Superior temporal gyrus (tissue), 1 donor: ENCODE data around the gene SLC10A1.

Source experiments
- DNase-seq: peaks from one replicate; pipeline ENCODE4 v3.0.0-alpha.2; 2016; ENCODE audit errors: extremely low spot score

The SLC10A1 gene

DNA sequence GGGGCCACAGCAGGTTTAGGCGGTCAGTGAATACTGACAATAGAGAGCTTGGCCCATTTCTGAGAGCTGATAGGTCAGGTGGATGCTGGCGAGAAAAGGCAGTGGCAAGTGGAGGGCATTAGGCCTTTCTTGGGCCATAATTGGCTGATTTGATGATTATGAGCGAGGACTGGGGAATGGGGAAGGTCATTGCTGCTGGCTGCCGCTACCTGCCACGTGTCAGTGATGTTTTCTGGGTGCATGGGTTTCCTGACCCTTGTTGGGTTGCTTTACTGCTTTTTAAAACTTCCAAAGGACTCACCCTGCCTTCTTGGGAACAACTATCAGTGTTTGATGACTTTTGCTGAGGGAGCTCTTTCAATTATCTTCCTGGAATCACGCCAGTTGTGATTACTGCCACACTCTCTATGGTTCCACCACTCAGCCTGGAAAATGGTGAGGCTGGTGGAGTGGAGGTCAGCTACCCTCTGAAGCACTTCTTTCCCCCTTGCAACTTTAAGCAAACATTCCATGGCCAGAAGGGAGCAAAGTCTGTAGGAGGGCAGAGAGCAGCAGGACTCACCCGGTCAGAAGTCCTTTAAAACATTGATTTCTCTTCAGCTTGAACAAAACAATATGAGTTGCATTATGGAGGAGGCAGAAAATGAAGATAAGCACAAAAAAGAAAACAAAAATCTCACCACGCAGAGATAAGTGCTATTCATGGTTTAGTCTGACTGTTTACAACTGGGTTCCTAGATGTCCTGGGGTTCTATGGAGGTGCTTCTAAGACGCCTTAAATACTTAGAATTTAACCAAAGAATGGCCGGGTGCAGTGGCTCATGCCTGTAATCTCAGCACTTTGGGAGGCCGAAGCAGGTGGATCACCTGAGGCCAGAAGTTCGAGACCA is 12.1 kb upstream of the SLC10A1 start:
- DNase-seq, result no peak

DNA sequence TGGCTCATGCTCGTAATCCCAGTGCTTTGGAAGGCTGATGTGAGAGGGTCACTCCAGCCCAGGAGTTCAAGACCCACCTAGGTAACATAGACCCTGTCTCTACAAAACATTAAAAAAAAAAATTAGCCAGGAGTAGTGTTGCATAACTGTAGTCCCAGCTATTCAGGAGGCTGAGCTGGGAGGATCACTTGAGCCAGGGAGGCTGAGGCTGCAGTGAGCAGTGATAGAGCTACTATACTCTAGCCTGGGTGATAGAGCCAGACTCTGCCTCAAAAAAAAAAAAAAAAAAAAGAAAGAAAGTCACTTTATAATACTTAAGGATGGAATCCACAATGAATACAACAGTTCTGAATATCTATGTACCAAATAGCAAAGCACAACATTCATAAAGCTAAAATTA is 10.2 kb upstream of the SLC10A1 start:
- no peak for DNase-seq

DNA sequence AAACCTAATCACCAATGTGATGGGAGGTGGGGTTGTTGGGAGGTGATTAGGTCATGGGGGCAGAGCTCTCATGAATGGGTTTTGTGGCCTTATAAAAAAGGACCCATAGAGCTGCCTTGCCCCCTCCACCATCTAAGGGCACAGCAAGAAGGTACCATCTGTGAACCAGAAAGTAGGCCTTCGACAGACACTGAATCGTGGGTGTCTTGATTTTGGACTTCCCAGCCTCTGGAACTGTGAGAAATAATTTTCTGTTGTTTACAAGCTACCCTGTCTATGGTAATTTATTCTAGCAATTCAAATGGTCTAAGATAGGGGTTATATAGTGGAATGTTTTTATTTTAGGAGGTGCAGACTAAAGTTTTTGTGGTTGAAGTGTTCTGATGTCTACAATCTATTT is 7.9 kb upstream of the SLC10A1 start:
- no peak for DNase-seq

- DNase-seq, result no peak
Observed at GRCh38 chr14:69803753-69804152, 6.7 kb upstream of the SLC10A1 start.

- DNase-seq, result no peak
Observed at GRCh38 chr14:69798339-69798735, 1.3 kb upstream of the SLC10A1 start.

- no peak for DNase-seq
Observed at GRCh38 chr14:69797573-69798338, 715 bp upstream of the SLC10A1 start.

DNA sequence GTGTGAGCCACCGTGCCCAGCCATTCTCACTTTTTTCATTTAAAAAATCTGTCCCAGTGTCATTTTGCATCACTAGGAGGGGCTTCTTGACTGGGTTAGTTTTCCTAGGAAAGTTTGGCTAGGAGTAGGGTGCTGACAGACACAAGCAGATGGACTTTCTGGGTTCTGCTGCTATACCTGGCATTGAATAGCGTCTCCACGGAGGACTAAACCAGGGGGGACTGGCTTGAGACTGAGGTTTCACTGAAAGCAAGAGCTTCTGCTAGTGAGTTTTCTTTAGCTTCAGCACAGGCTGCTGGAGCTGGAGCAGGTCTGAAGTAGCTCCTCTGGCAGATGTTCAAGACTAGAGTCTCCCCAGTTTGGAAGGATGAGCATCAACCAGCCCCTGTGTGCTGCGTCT is 1.4 kb downstream of the SLC10A1 start:
- DNase-seq, result no peak

DNA sequence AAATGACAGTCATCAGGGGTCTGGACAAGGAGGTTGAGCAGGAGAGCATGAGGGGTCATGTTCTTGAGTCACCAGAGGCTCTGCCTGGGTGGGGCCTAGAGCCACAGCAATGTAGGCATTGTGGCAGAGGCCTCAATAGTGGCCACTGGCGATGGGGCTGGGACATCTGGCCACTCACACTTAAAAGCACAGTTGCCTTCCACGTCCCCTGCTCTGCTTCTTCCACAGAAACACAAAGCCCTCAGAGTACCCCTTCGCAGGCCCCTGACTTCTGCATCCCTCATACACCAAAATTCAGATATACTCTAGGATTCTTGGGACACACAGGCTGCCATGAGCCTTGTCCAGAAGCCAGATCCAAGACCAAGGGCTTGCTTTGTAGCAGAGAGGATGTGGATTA is 2.2 kb downstream of the SLC10A1 start:
- no peak for DNase-seq

DNA sequence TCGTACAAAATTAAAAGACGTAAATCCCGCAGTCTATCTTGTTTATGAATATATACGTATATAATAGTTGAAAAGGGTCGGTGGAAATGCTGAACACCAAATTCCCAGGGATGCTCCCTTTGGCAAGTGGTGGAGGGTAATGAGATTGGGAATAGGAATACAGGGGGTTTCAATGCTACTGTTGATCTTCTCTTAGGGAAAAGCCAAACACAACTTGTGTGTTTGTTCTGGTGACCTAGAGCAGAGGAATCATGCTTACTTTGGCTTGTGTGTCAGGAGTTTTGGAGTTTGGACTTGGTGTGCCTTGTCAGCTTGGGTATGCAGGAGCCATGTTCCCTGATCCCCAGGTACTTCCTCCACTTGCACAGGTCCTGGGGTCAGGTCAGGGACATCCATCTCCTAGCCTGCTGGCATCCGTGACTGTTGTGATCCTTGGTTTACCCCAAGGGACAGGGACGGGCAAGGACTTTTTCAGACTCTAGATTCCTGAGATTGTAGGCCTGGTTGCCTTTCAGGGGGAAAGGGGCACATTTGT is 4.1 kb downstream of the SLC10A1 start:
- no peak for DNase-seq

DNA sequence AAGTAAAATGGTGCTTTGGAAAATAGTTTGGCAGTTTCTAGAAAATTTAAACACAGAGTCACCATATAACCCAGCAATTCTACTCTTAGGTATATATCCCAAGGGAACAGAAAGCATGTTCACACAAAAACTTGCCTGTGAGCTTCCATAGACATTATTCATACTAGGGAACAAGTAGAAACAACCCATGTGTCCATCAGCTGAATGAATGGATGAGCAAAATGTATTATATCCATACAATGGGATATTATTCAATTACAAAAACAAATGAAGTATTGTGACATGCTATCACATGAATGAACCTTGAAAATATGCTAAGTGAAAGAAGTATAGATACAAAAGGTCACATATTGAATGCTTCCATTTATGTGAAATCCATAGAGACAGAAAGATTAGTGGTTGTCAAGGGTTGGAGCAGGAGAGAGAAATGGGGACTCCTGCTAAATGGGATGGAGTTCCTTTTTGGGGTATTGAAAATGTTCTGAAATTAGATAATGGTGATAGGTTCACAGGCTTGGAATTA is 7.9 kb downstream of the SLC10A1 start:
- DNase-seq, result no peak

- DNase-seq, result no peak
Observed at GRCh38 chr14:69786603-69787002, 10.4 kb downstream of the SLC10A1 start.

- DNase-seq, result no peak
Observed at GRCh38 chr14:69784942-69785341, 12.1 kb downstream of the SLC10A1 start.

DNA sequence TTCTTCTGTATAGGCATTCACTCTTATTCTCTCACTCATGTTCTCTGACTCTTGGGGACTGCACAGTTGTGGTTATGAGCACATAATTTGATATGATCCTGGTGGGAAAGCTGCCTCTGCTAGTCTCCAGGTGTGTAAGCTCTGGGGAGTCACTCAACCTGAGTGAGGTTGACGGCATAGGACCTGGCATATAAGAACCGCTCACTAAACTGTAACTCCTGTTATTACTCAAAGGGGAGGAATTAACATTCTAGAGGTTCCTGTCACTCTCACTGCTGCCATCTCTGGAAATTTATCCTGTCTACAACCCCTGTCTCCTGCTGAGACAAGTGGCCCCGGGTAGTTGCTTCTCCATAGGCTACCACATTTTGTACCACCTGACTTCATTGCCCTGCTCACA is 16.1 kb downstream of the SLC10A1 start:
- DNase-seq, result no peak

DNA sequence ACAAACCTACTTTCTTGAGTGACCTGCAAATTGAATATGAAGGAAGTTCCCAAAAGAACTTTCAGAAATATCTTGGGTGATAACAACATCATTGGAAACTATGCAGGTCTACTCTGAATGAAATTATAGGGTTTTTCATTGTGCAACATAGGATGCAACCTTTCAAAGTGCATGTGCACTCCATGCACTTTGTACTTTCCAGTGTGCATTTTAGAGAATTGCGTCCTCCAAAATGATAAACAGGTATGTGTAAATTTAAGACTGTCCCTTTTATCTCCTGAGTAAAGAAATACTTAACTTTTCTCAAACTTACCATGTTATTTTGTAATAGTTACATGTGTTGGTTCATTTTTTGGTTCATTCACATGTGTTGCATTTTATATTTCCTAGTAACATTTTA is 16.9 kb downstream of the SLC10A1 start:
- DNase-seq, result no peak

GRCh38 chr14:69779088-69779487 is 18.0 kb downstream of the SLC10A1 start:
- DNase-seq, result no peak

DNA sequence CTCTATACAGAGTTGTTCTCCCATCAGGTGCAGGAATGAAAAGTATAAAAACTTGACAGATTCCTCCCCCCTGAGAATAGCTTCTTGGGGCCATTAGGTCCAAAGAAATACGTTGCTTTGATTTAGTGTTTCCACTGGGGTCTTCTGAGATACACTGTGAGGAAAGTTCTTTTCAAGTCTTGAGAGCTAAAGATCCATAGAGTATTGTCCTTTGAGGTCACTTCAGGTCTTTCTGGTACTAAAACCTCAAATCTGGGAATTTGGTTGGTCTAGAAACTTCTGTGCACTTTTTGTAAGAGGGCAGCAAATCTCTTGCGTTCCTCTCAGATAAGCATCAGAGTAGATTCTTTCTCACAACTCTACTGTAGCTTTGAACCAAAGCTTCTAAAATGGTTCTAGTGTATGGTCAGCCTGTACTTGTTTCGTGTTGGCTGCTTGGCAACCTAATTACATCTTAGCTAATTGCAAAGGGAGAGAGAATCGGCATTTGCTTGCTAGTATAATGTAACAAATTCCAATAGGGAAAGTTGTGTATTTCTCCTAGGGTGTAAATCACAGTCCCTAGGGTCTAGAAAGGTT is 20.1 kb downstream of the SLC10A1 start:
- DNase-seq, result no peak

- no peak for DNase-seq
Observed at GRCh38 chr14:69775012-69775411, 22.0 kb downstream of the SLC10A1 start.

GRCh38 chr14:69773571-69774276 is 23.3 kb downstream of the SLC10A1 start:
- no peak for DNase-seq

GRCh38 chr14:69772082-69773017 is 24.7 kb downstream of the SLC10A1 start:
- DNase-seq, result no peak

DNA sequence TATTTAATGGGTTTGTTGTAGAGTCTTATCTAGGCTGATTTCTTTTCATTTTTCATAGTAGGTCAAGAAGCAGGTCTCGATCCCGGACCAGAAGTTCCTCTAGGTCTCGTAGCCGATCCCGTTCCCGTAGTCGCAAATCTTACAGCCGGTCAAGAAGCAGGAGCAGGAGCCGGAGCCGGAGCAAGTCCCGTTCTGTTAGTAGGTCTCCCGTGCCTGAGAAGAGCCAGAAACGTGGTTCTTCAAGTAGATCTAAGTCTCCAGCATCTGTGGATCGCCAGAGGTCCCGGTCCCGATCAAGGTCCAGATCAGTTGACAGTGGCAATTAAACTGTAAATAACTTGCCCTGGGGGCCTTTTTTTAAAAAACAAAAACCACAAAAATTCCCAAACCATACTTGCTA is 25.9 kb downstream of the SLC10A1 start:
- no peak for DNase-seq
